Naive thymus-derived CD4-positive, alpha-beta T cell (primary cell): ENCODE results near the gene EDDM3A. TPM values are rescaled to one million over a fixed set of nuclear protein-coding genes. Genes with fewer than 3 reads are reported as not detected.
A peak's percentile ranks its signal among the peaks of the same experiment; 100 is the strongest.

Experiments used
- ATAC-seq: fragments of 150-1000 bp; cut with Tn5 transposase; 2 replicates; pipeline ENCODE4 v1.10.0; 2021; ENCODE audit warnings: mild to moderate bottlenecking, moderate library complexity
- CTCF ChIA-PET: fragments of 350-600 bp; sonication (Branson Sonifier 250); formaldehyde crosslinking; loops from one replicate; lab custom pipeline; 2021; ENCODE audit warnings: antibody characterized with exemption; lab: Charles Lee
- POLR2A ChIA-PET: fragments of 350-600 bp; sonication (Branson Sonifier 250); formaldehyde crosslinking; loops from one replicate; lab custom pipeline; 2021; ENCODE audit warnings: antibody characterized with exemption, inconsistent platforms; lab: Charles Lee
- DNase-seq, 9 donors: peaks; one replicate each; pipeline versions ENCODE4 v3.0.0 to v3.0.0-alpha.2; 2020 to 2022; ENCODE audit warnings: mixed read lengths in 1 of 9
- H3K27ac ChIP-seq: one replicate; pipeline ENCODE4 v1.7.0; 2013; ENCODE audit warnings: mild to moderate bottlenecking, low read depth, low read length, moderate library complexity
- H3K27me3 ChIP-seq, 2 donors: one replicate each; pipeline ENCODE4 v1.7.0; 2013; ENCODE audit warnings: low read length in 2 of 2, mild to moderate bottlenecking in 2 of 2, moderate library complexity in 2 of 2; ENCODE audit not compliant: control insufficient read depth in 2 of 2, insufficient read depth in 2 of 2
- H3K36me3 ChIP-seq, 3 experiments: 1 replicate in 2 of 3; 2 replicates in 1 of 3; pipeline ENCODE4 v1.7.0; 2013; ENCODE audit warnings: low read length in 3 of 3, mild to moderate bottlenecking in 3 of 3, moderate library complexity in 1 of 3; ENCODE audit not compliant: insufficient read depth in 3 of 3, control insufficient read depth in 2 of 3
- H3K4me1 ChIP-seq, 2 donors: one replicate each; pipeline ENCODE4 v1.7.0; 2013; ENCODE audit warnings: low read length in 2 of 2, mild to moderate bottlenecking in 2 of 2, moderate library complexity in 1 of 2; ENCODE audit not compliant: control insufficient read depth in 2 of 2, insufficient read depth in 2 of 2
- H3K4me3 ChIP-seq: 2 replicates; pipeline ENCODE4 v1.7.0; 2013; ENCODE audit warnings: mild to moderate bottlenecking, low read length
- H3K9me3 ChIP-seq, 3 experiments: 1 replicate in 2 of 3; 2 replicates in 1 of 3; pipeline ENCODE4 v1.7.0; 2013; ENCODE audit warnings: low read length in 3 of 3; ENCODE audit not compliant: control insufficient read depth in 2 of 3
- H3K27ac Mint-ChIP-seq, 9 donors: one replicate each; pipeline ENCODE4 v1.8.0; 2020 to 2022; ENCODE audit warnings: mixed read lengths in 9 of 9, mild to moderate bottlenecking in 8 of 9, moderate library complexity in 5 of 9, inconsistent platforms in 2 of 9
- H3K27me3 Mint-ChIP-seq, 5 donors: one replicate each; pipeline ENCODE4 v1.8.0; 2021 to 2022; ENCODE audit warnings: mixed read lengths in 5 of 5, mild to moderate bottlenecking in 1 of 5
- H3K36me3 Mint-ChIP-seq, 5 donors: one replicate each; pipeline ENCODE4 v1.8.0; 2020 to 2022; ENCODE audit warnings: mixed read lengths in 5 of 5, mild to moderate bottlenecking in 3 of 5, inconsistent platforms in 1 of 5
- H3K4me1 Mint-ChIP-seq, 7 donors: one replicate each; pipeline ENCODE4 v1.8.0; 2020 to 2022; ENCODE audit warnings: mixed read lengths in 7 of 7, mild to moderate bottlenecking in 3 of 7, inconsistent platforms in 1 of 7
- H3K4me3 Mint-ChIP-seq, 10 donors: one replicate each; pipeline ENCODE4 v1.8.0; 2020 to 2022; ENCODE audit warnings: mild to moderate bottlenecking in 10 of 10, mixed read lengths in 10 of 10, moderate library complexity in 6 of 10, inconsistent platforms in 2 of 10
- H3K9me3 Mint-ChIP-seq, 11 donors: one replicate each; pipeline ENCODE4 v1.8.0; 2020 to 2022; ENCODE audit warnings: mixed read lengths in 11 of 11, mild to moderate bottlenecking in 4 of 11, inconsistent platforms in 1 of 11, moderate library complexity in 1 of 11
- intact Hi-C, 2 donors: fragments of 100-400 bp; cut with micrococcal nuclease; formaldehyde crosslinking; loops; one replicate each; pipeline ENCODE4 v1.15.1; 2023
- polyA plus RNA-seq, 2 donors: library from polyadenylated mRNA; unstranded; fragments of 300-500 nt; fragmentation: Illumina TruSeq; gene quantifications; one replicate each; pipeline ENCODE4 v1.2.3, GENCODE V29; 2021
- total RNA-seq, 6 experiments: library from RNA in 5 of 6; stranded (reverse) in 5 of 6; gene quantifications; 1 replicate in 5 of 6; 2 replicates in 1 of 6; pipeline ENCODE4 v1.2.3 and lab custom pipeline; 2021 to 2026

Gene EDDM3A
- total and polyA plus RNA-seq, 7 experiments from 2014 or later, result not detected

DNA sequence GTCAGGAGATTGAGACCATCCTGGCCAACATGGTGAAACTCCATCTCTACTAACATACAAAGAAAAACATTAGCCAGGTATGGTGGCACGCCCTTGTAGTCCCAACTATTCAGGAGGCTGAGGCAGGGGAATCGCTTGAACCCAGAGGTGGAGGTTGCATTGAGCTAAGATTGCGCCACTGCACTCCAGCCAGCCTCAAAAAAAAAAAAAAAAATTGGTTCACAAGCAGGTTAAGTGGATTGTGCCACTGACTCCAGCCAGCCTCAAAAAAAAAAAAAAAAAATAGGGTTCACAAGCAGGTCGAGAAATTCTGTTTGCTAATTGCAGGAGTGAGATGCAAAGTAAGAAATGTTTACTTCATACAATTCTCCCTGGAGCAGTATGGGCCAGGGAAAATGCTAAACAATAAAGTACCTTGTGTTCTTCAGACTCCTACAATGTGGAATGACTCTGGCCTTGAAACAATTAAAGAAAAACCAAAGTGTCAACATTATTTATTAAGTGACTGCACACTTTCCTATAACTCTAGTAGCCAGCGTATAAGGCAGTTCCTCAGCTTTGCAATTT lies 28.7 kb downstream of the EDDM3A start:
- no peaks in the 10 kb centered on the region for H3K9me3 Mint-ChIP-seq
- H3K4me1 ChIP-seq, result no peaks in the 10 kb centered on the region
- ATAC-seq (no peak), DNase-seq (no peak)
- H3K27me3 Mint-ChIP-seq, result peaks cover 0 to 35% (median 6%) of the 10 kb centered on the region in 5 donors
- H3K4me3 Mint-ChIP-seq, result no peak overlapping the region
- ChIA-PET CTCF (no interaction called here), POLR2A (interaction anchor here (0.8 kb wide), 1 partner anchor 10 kb away, joined by 3 read pairs; no protein-coding TSS in a partner anchor)
- no peaks in the 10 kb centered on the region for H3K9me3 ChIP-seq
- no peaks in the 10 kb centered on the region for H3K36me3 ChIP-seq
- peaks cover 0 to 2% (median 0%) of the 10 kb centered on the region in 7 donors for H3K4me1 Mint-ChIP-seq
- H3K27ac Mint-ChIP-seq, result no peak overlapping the region
- H3K4me3 ChIP-seq, result no peak overlapping the region
- no peaks in the 10 kb centered on the region for H3K36me3 Mint-ChIP-seq
- H3K27ac ChIP-seq, result no peak overlapping the region
- no peaks in the 10 kb centered on the region for H3K27me3 ChIP-seq
- intact Hi-C loops, result no loop called here

DNA sequence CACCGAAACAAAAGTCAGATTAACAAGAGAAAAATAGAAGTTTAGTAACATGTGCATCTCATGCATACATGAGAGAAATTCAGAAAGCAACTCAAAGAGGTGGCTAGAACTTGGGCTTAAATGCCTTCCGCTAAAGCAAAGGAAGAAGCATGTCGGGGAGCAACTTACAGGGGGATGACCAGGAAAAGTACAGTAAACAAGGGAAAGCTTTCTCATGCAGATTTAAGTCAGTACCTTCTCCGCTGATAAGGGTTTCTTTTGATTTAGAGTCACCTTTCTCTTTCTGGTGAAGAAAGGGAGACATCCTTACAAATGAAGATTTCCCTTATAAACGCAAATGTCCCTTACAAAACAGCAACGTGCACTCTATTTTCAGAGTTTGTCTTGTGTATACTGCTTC lies 29.4 kb downstream of the EDDM3A start:
- ATAC-seq (no peak), DNase-seq (no peak)
- no peaks in the 10 kb centered on the region for H3K9me3 Mint-ChIP-seq
- H3K27me3 Mint-ChIP-seq, result peaks cover 0 to 35% (median 3%) of the 10 kb centered on the region in 5 donors
- H3K4me3 Mint-ChIP-seq, result no peak overlapping the region
- no peaks in the 10 kb centered on the region for H3K36me3 ChIP-seq
- peaks cover 3 to 5% (median 4%) of the 10 kb centered on the region in 7 donors for H3K4me1 Mint-ChIP-seq
- H3K4me3 ChIP-seq, result no peak overlapping the region
- intact Hi-C loops, result no loop called here
- ChIA-PET POLR2A (interaction anchor here (0.8 kb wide), 1 partner anchor 11 kb away, joined by 3 read pairs; no protein-coding TSS in a partner anchor), CTCF (no interaction called here)
- no peaks in the 10 kb centered on the region for H3K9me3 ChIP-seq
- H3K4me1 ChIP-seq, result peaks cover 0 to 5% of the 10 kb centered on the region in 2 donors
- no peak overlapping the region for H3K27ac ChIP-seq
- H3K27ac Mint-ChIP-seq, result no peak overlapping the region
- H3K36me3 Mint-ChIP-seq, result no peaks in the 10 kb centered on the region
- H3K27me3 ChIP-seq, result no peaks in the 10 kb centered on the region

DNA sequence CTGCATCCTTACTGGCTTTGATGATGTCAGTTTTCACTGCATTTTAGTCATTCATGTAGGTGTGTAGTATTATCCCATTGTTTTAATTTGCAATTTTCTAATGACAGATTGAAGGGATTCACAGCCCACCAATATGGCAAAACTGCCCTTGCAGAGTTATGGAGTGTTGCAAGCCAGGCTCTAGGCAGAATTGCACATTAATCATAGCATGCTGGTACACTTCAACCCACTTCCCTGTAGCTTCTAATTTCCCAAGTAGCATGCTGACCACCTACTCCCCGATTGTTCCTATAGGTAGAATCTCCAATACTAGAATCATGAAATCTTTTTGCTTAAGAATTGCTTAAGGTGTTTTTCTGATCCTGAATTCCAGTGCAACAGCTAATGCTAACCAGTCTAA lies 30.2 kb downstream of the EDDM3A start:
- Mint-ChIP-seq H3K4me1 (peaks cover 6 to 13% (median 9%) of the 10 kb centered on the region in 7 donors), H3K27ac (no peak overlapping the region), H3K36me3 (no peaks in the 10 kb centered on the region), H3K9me3 (no peaks in the 10 kb centered on the region), H3K4me3 (no peak overlapping the region), H3K27me3 (peaks cover 0 to 31% (median under 1%) of the 10 kb centered on the region in 5 donors)
- ChIA-PET CTCF (interaction anchor here (0.6 kb wide), 1 partner anchor 474 kb away, joined by 5 read pairs; no protein-coding TSS in a partner anchor), POLR2A (no interaction called here)
- Histone ChIP-seq H3K27ac (no peak overlapping the region), H3K36me3 (no peaks in the 10 kb centered on the region), H3K27me3 (no peaks in the 10 kb centered on the region), H3K4me1 (peaks cover 6 to 13% of the 10 kb centered on the region in 2 donors), H3K9me3 (no peaks in the 10 kb centered on the region), H3K4me3 (no peak overlapping the region)
- DNase-seq (no peak), ATAC-seq (no peak)
- intact Hi-C loops, result no loop called here

DNA sequence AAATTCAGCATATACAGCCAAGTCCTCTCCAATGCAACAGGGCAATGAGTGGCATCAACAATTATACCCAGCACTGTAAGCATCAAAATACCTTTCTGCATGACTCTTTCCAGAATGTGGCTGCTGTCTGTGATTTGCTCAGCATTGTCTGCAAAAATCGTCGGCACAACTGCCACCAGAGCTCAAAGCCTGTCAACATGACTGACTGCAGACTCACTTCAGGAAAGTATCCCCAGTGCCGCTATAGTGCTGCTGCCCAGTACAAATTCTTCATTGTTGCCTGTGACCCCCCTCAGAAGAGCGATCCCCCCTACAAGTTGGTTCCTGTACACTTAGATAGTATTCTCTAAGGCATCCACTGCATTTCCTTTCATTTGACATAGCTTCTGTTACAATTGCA lies 36.1 kb downstream of the EDDM3A start:
- H3K27me3 Mint-ChIP-seq, result peaks cover 0 to 12% (median 0%) of the 10 kb centered on the region in 5 donors
- Histone ChIP-seq H3K9me3 (no peaks in the 10 kb centered on the region), H3K27me3 (no peaks in the 10 kb centered on the region), H3K36me3 (no peaks in the 10 kb centered on the region), H3K27ac (peak overlapping the region; percentile 62), H3K4me3 (peak overlapping the region; percentile 17), H3K4me1 (peaks cover 11 to 29% of the 10 kb centered on the region in 2 donors)
- ATAC-seq, result peak; percentile 38
- POLR2A ChIA-PET, result interaction anchor here (0.8 to 2.0 kb wide), 2 partner anchors 15 to 320 kb away, joined by 3 to 4 read pairs; partner anchors contain the start of gene PIP4P1
- CTCF ChIA-PET, result no interaction called here
- H3K27ac Mint-ChIP-seq, result peak overlapping the region; percentile 67 to 93 (median 85)
- no peaks in the 10 kb centered on the region for H3K9me3 Mint-ChIP-seq
- intact Hi-C loops, result loop anchor here (5.0 to 10.0 kb wide), 2 partner anchors 40 to 147 kb away; no protein-coding TSS in a partner anchor
- peaks cover 32 to 50% (median 42%) of the 10 kb centered on the region in 7 donors for H3K4me1 Mint-ChIP-seq
- no peaks in the 10 kb centered on the region for H3K36me3 Mint-ChIP-seq
- H3K4me3 Mint-ChIP-seq, result peak overlapping the region; percentile 52 to 87 (median 81)
- DNase-seq, result peak in 1 of 9 donors; percentile 4

DNA sequence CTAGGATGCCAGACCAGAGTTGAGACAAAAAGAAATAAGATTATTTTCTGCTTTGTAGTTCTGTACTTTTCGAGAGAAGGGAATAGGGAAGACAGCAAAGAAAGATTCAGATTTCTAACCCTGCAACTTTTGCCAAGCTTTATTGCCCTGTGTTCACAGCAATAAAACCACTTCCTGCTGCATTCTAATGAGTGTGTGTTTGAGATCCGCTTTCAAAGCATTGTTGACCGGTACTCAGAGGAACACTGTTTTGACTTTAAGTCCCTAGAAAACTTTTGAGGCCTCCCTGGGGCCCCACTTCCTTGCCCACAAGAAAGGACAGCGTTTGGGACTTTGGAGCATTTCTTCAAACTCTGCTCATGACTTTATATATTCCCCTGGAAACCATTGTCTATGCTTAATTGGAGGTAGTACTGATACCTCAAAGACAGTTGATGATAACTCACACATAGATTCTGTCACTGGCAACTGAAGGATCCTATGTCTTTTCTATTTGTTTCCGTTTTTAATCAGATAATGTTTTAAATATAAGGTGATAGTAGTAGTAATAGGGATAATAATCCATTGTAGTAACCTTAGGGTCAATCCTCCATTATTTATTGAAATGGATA lies 36.7 kb downstream of the EDDM3A start:
- Histone ChIP-seq H3K27ac (peak overlapping the region; percentile 62), H3K9me3 (no peaks in the 10 kb centered on the region), H3K36me3 (no peaks in the 10 kb centered on the region), H3K27me3 (no peaks in the 10 kb centered on the region), H3K4me1 (peaks cover 11 to 29% of the 10 kb centered on the region in 2 donors), H3K4me3 (peak overlapping the region; percentile 17)
- ChIA-PET POLR2A (interaction anchor here (0.8 to 2.0 kb wide), 2 partner anchors 14 to 321 kb away, joined by 3 to 4 read pairs; partner anchors contain the start of gene PIP4P1), CTCF (no interaction called here)
- peak in 6 of 9 donors; percentile 2 to 36 (median 22) for DNase-seq
- ATAC-seq, result peak; percentile 73
- H3K27me3 Mint-ChIP-seq, result peaks cover 0 to 11% (median 0%) of the 10 kb centered on the region in 5 donors
- H3K4me3 Mint-ChIP-seq, result peak overlapping the region; percentile 52 to 87 (median 81)
- peaks cover 32 to 50% (median 42%) of the 10 kb centered on the region in 7 donors for H3K4me1 Mint-ChIP-seq
- H3K9me3 Mint-ChIP-seq, result no peaks in the 10 kb centered on the region
- H3K36me3 Mint-ChIP-seq, result no peaks in the 10 kb centered on the region
- H3K27ac Mint-ChIP-seq, result peak overlapping the region; percentile 67 to 93 (median 85)
- intact Hi-C loops, result loop anchor here (5.0 to 10.0 kb wide), 2 partner anchors 40 to 148 kb away; no protein-coding TSS in a partner anchor

DNA sequence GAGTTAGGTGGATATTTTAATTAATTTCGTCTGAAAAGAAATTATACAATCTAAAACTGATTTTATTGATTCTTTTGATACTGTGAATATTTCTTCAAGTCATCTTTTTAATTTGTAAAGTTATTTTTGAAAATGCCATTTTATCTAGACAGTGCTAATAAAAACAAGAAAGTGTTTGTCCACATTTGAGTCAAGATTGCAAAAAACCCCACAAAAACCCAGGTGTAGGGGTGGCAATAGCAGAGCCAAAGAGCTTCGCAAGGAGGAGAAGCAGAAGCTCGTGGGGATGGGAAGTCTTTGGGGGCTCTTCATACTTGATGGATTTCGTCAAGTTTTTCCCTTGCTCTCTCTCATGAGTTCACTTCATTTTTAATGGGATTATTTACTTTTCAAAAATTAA lies 41.3 kb downstream of the EDDM3A start:
- ATAC-seq (no peak), DNase-seq (no peak)
- POLR2A ChIA-PET, result no interaction called here
- H3K4me1 Mint-ChIP-seq, result peaks cover 15 to 30% (median 20%) of the 10 kb centered on the region in 7 donors
- Histone ChIP-seq H3K4me3 (no peak overlapping the region), H3K4me1 (peaks cover 0 to 6% of the 10 kb centered on the region in 2 donors), H3K27ac (no peak overlapping the region), H3K36me3 (no peaks in the 10 kb centered on the region), H3K27me3 (no peaks in the 10 kb centered on the region), H3K9me3 (no peaks in the 10 kb centered on the region)
- no peaks in the 10 kb centered on the region for H3K27me3 Mint-ChIP-seq
- CTCF ChIA-PET, result interaction anchor here (0.6 kb wide), 1 partner anchor 83 kb away, joined by 3 read pairs; no protein-coding TSS in a partner anchor
- H3K4me3 Mint-ChIP-seq, result no peak overlapping the region
- intact Hi-C loops, result loop anchor here in 1 of 2 donors (10.0 kb wide), 1 partner anchor 152 kb away; no protein-coding TSS in a partner anchor
- H3K27ac Mint-ChIP-seq, result no peak overlapping the region
- no peaks in the 10 kb centered on the region for H3K9me3 Mint-ChIP-seq
- no peaks in the 10 kb centered on the region for H3K36me3 Mint-ChIP-seq
